COLO829 (cell line): ENCODE results near the gene WNT9B.
"Not testable (repeated sequence)": the region's sequence is repeated elsewhere in the genome, so short reads cannot be mapped to it uniquely, and the experiment has no call there.

Source experiments
- DNase-seq: peaks from one replicate; pipeline ENCODE4 v3.0.0; 2012; ENCODE audit warnings: low spot score

Gene WNT9B

GRCh38 chr17:46910179-46910927 is 59.0 kb downstream of the WNT9B start:
- DNase-seq = no peak

- no peak for DNase-seq
Measured at GRCh38 chr17:46911311-46911710, 59.9 kb downstream of the WNT9B start.

- DNase-seq = no peak
Measured at GRCh38 chr17:46915596-46915995, 64.2 kb downstream of the WNT9B start.

- DNase-seq = no peak
Measured at GRCh38 chr17:46916211-46916610, 64.8 kb downstream of the WNT9B start.

- DNase-seq = no peak
Measured at GRCh38 chr17:46916623-46917022, 65.2 kb downstream of the WNT9B start.

- no peak for DNase-seq
Measured at GRCh38 chr17:46917041-46917440, 65.7 kb downstream of the WNT9B start.

- no peak for DNase-seq
Measured at GRCh38 chr17:46917516-46917915, 66.1 kb downstream of the WNT9B start.

- not testable (repeated sequence) for DNase-seq
Measured at GRCh38 chr17:46921962-46922361, 70.6 kb downstream of the WNT9B start.

- no peak for DNase-seq
Measured at GRCh38 chr17:46922487-46922803, 71.1 kb downstream of the WNT9B start.

- peak; percentile 74 for DNase-seq
Measured at GRCh38 chr17:46922804-46923635, 71.6 kb downstream of the WNT9B start, which contains the start of gene GOSR2. TSS of gene GOSR2 (plus strand) at chr17:46923160. CDS start at chr17:46923193, 33 bp downstream.

GRCh38 chr17:46925185-46925868 is 73.9 kb downstream of the WNT9B start:
- no peak for DNase-seq

- DNase-seq = no peak
Measured at GRCh38 chr17:46928467-46929261, 77.3 kb downstream of the WNT9B start.

GRCh38 chr17:46929413-46929812 is 78.0 kb downstream of the WNT9B start:
- peak; percentile 29 for DNase-seq

- DNase-seq = no peak
Measured at GRCh38 chr17:46930051-46930450, 78.7 kb downstream of the WNT9B start.

- no peak for DNase-seq
Measured at GRCh38 chr17:46931596-46931995, 80.2 kb downstream of the WNT9B start.

GRCh38 chr17:46935658-46936266 is 84.4 kb downstream of the WNT9B start:
- DNase-seq = no peak
